ENCODE measurements around the gene TCTA. TPM values are rescaled to one million over a fixed set of nuclear protein-coding genes. Genes with fewer than 3 reads are reported as not detected.

The TCTA gene
- total and polyA plus RNA-seq, 2 of the 8 experiments (the other 6 are each of a cell fraction or from before 2014, with no cell fraction given): 6.2 to 11.0 TPM

- Histone ChIP-seq H3K4me3 (ENCODE audit: extremely low read depth in 1 of 4, insufficient read depth in 2 of 4, low read depth in 3 of 4, low read length in 4 of 4) (no peak overlapping the region), H4K20me1 (replicated peaks in 1 of 2; ENCODE audit: control insufficient read depth in 1 of 2, insufficient read depth in 2 of 2, low read length in 2 of 2) (peaks cover 0 to 2% of the 10 kb centered on the region in 2 experiments), H4K8ac (ENCODE audit: extremely low read depth, insufficient read depth, low read length) (no peak overlapping the region), H4K91ac (replicated peaks; ENCODE audit: insufficient read length, low read length) (no peak overlapping the region), H2BK12ac (ENCODE audit: low read depth, low read length) (no peak overlapping the region), H2AFZ (ENCODE audit: low read length) (no peak overlapping the region), H3K79me1 (ENCODE audit: low read depth, low read length) (peaks cover 11% of the 10 kb centered on the region), H3K56ac (replicated peaks; ENCODE audit: insufficient read length, low read depth, low read length) (no peak overlapping the region), H2BK15ac (ENCODE audit: low read length) (no peak overlapping the region), H3K23ac (ENCODE audit: insufficient read length) (no peak overlapping the region), H3K79me2 (ENCODE audit: control insufficient read depth in 1 of 2, insufficient read depth in 2 of 2, low read length in 2 of 2) (peaks cover 0 to 7% of the 10 kb centered on the region in 2 experiments; a peak in 1 of 4 replicates), H3K4me2 (ENCODE audit: insufficient read depth in 1 of 2, low read depth in 2 of 2, low read length in 2 of 2) (0 out of 4 replicates have a peak overlapping the region, but pooled peaks of 1 of the 2 experiments have one; percentile 9), H2BK20ac (ENCODE audit: low read length) (no peak overlapping the region), H4K5ac (ENCODE audit: insufficient read length, low read depth, low read length) (no peak overlapping the region), H3K27me3 (replicated peaks in 1 of 4; ENCODE audit: control insufficient read depth in 3 of 4, extremely low read depth in 1 of 4, insufficient read depth in 3 of 4, low read length in 3 of 4) (0 out of 7 replicates have a peak, but pooled peaks cover 0 to 1% (median 0%) of the 10 kb centered on the region in 4 experiments), H3K27ac (ENCODE audit: low read depth, low read length) (no peak overlapping the region), H2AK5ac (ENCODE audit: low read depth, low read length) (no peak overlapping the region), H2BK5ac (ENCODE audit: low read depth, low read length) (peak overlapping the region; percentile 81; the same call in 1 of the 2 replicates), H3K9ac (replicated peaks in 1 of 4; ENCODE audit: extremely low read depth in 1 of 4, low read depth in 3 of 4, low read length in 3 of 4) (no peak overlapping the region), H3K4ac (replicated peaks; ENCODE audit: insufficient read length, low read depth, low read length) (no peak overlapping the region), H3K14ac (ENCODE audit: insufficient read length) (no peak overlapping the region), H3K4me1 (replicated peaks in 1 of 4; ENCODE audit: control insufficient read depth in 3 of 4, insufficient read depth in 4 of 4, low read length in 3 of 4) (peaks cover 4 to 8% (median 6%) of the 10 kb centered on the region in 4 experiments), H3K18ac (ENCODE audit: extremely low read depth, low read length) (no peak overlapping the region), H3K9me3 (ENCODE audit: insufficient read depth in 2 of 2, low read depth in 1 of 2, low read length in 1 of 2) (no peaks in the 10 kb centered on the region), H2BK120ac (replicated peaks; ENCODE audit: low read depth, low read length) (no peak overlapping the region), H3K36me3 (ENCODE audit: control insufficient read depth in 2 of 4, insufficient read depth in 4 of 4, low read length in 3 of 4) (peaks cover 0 to 8% (median 4%) of the 10 kb centered on the region in 4 experiments; a peak in 2 of 8 replicates), H3K23me2 (ENCODE audit: low read depth, low read length) (peaks cover 13% of the 10 kb centered on the region)
- CTCF ChIA-PET (ENCODE audit: partially characterized antibody): interaction anchor here (1.2 to 3.9 kb wide), 11 partner anchors 8 to 254 kb away, joined by 3 to 17 read pairs (median 11); partner anchors contain the start of genes NICN1 and USP4
- DNase-seq (ENCODE audit: low read depth in 1 of 2, low spot score in 2 of 2) (no peak), FAIRE-seq (no peak)
- 92% methylated on average over 13 of the region's 13 CpGs; no CpG with 5 or more reads in 1 of the 2 experiments for WGBS, 2 experiments (ENCODE audit: extremely low coverage in 1 of 2, insufficient coverage in 1 of 2, insufficient read length in 1 of 2, insufficient replicate concordance in 2 of 2, low coverage in 1 of 2, low lambda C conversion rate in 2 of 2, missing lambda C conversion rate in 1 of 2)
- no peak for TF ChIP-seq SUZ12 (IDR thresholded peaks at IDR 0.05; ENCODE audit: low read length)
- no peak for TF ChIP-seq TAF7 (optimal IDR thresholded peaks at IDR 0.05; ENCODE audit: borderline replicate concordance, low read depth, low read length)
- 0 out of 2 replicates have a peak, but pooled peaks have one; percentile 9 for TF ChIP-seq POLR2AphosphoS5 (IDR thresholded peaks at IDR 0.05; ENCODE audit: low read depth, low read length)
- TF ChIP-seq MAX (IDR thresholded peaks at IDR 0.05): no peak
- POLR2A ChIA-PET (ENCODE audit: partially characterized antibody): interaction anchor here (0.8 to 3.8 kb wide), 8 partner anchors 8 to 60 kb away, joined by 3 to 26 read pairs (median 6); partner anchors contain the start of genes DAG1 and NICN1
Measured at GRCh38 chr3:49417516-49418120, 5.4 kb downstream of the TCTA start.
